RWPE2 (cell line): Measurements from ENCODE around the gene LDLRAD4.

Source experiments
- ATAC-seq: fragments of 200-7000 bp; cut with Tn5 transposase; 3 replicates; pipeline ENCODE4 v1.9.1; 2021; ENCODE audit warnings: low read depth
- DNase-seq: peaks from one replicate; pipeline ENCODE4 v3.0.0-alpha.2; 2020; ENCODE audit warnings: low spot score
- H3K27ac ChIP-seq: fragments of 450-650 bp; 2 replicates; pipeline ENCODE4 v1.5.1; 2017; ENCODE audit warnings: mild to moderate bottlenecking; ENCODE audit not compliant: poor library complexity, severe bottlenecking
- H3K27me3 ChIP-seq: fragments of 250-450 bp; sonication (Bioruptor Pico); 2 replicates; pipeline ENCODE4 v1.5.1; 2021; ENCODE audit warnings: mild to moderate bottlenecking, moderate library complexity; ENCODE audit not compliant: insufficient read depth, poor library complexity, severe bottlenecking
- H3K36me3 ChIP-seq: fragments of 250-450 bp; sonication (Bioruptor Pico); 2 replicates; pipeline ENCODE4 v1.5.1; 2020; ENCODE audit warnings: low read depth, mild to moderate bottlenecking, moderate library complexity
- H3K4me1 ChIP-seq: fragments of 250-450 bp; sonication (Bioruptor Pico); 2 replicates; pipeline ENCODE4 v1.5.1; 2021; ENCODE audit warnings: mild to moderate bottlenecking, moderate library complexity; ENCODE audit not compliant: insufficient read depth, poor library complexity, severe bottlenecking
- H3K4me3 ChIP-seq: fragments of 250-450 bp; sonication (Bioruptor Pico); 2 replicates; pipeline ENCODE4 v1.5.1; 2021; ENCODE audit warnings: mild to moderate bottlenecking, moderate library complexity; ENCODE audit not compliant: severe bottlenecking
- H3K9me3 ChIP-seq: fragments of 250-450 bp; sonication (Bioruptor Pico); 2 replicates; pipeline ENCODE4 v1.5.1; 2021; ENCODE audit warnings: mild to moderate bottlenecking, moderate library complexity; ENCODE audit not compliant: severe bottlenecking
- TF ChIP-seq, protein P1 (sequence below): fragments of 450-650 bp; IDR thresholded peaks from one replicate; pipeline ENCODE4 v1.5.1; 2017; ENCODE audit warnings: mild to moderate bottlenecking, moderate library complexity; ENCODE audit not compliant: poor library complexity, severe bottlenecking

The LDLRAD4 gene

DNA sequence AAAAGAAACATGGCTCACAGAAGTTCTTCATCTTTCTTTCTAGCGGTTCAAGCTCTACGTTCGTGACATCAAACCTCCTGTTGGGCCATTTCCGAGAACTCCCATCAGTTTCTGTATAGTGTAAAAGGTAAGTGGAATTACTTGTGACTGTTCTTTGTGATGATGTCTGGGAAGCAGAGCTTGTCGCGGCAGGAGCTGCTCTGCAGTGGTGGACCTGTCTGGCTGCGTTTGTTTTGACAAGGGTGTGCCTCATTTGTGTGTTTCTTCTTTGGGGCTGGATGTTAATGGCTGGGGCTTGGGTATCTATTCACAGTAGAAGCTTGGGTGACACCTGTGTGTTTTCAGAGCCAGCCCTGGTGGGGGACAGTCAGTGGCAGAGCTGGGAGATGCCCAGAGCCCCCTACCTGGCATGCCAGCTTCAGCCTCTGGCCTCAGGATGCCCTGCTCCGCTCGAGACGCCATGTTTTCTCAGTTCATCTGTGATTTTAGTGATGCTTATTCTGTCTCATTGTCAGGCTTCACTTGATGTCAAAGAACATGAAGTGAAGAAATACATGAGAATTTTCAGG lies 59.6 kb downstream of the LDLRAD4 start:
- DNase-seq (no peak), ATAC-seq (no peak)
- TF ChIP-seq, protein P1, sequence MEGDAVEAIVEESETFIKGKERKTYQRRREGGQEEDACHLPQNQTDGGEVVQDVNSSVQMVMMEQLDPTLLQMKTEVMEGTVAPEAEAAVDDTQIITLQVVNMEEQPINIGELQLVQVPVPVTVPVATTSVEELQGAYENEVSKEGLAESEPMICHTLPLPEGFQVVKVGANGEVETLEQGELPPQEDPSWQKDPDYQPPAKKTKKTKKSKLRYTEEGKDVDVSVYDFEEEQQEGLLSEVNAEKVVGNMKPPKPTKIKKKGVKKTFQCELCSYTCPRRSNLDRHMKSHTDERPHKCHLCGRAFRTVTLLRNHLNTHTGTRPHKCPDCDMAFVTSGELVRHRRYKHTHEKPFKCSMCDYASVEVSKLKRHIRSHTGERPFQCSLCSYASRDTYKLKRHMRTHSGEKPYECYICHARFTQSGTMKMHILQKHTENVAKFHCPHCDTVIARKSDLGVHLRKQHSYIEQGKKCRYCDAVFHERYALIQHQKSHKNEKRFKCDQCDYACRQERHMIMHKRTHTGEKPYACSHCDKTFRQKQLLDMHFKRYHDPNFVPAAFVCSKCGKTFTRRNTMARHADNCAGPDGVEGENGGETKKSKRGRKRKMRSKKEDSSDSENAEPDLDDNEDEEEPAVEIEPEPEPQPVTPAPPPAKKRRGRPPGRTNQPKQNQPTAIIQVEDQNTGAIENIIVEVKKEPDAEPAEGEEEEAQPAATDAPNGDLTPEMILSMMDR, result no peak
- Histone ChIP-seq H3K27me3 (no peaks in the 10 kb centered on the region), H3K4me3 (no peak overlapping the region), H3K4me1 (no peaks in the 10 kb centered on the region), H3K36me3 (no peaks in the 10 kb centered on the region), H3K9me3 (no peaks in the 10 kb centered on the region), H3K27ac (no peak overlapping the region)

DNA sequence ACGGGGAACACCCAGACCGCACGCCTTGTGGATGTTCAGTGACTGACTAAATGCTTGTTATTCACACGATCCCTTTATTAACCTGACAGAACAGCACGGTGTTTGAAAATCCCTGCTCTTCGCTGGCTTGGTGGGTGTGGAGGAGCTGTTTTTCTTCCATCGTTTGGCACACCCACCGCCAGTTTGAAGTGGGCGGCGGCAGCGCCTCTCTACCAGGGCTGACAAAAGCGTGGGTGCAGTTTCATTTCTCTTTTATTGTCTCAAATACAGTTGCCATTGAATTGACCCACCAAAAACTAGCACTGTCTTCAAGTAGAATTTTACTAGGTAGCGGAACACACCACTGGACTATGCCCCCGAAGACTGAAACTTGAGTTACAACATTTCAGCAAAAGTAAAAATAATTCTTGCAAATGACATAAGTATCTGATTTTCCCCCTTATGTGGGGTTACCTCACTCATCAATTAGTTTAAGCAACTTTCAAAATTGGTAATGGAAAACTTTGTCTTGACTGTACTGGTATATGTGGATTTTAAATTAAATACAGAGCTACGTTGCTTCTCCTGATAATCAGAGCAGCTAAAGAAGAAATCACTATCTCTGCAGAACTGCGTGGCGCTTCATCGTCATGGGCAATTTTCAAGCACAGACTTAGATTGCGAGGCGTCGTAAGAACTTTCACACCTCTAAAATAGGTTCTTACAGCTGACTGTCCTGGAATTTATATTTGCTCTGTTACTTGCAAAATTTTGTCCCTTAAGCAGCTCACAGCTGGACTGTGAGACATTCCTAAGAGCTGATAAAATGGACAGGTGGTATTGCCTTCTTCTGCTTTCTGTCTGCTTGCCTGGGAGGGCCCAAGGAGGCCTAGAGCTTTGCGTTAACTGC lies 60.9 kb downstream of the LDLRAD4 start:
- no peaks in the 10 kb centered on the region for H3K27me3 ChIP-seq
- TF ChIP-seq, protein P1, result no peak
- ATAC-seq (no peak), DNase-seq (no peak)
- H3K4me3 ChIP-seq, result no peak overlapping the region
- H3K27ac ChIP-seq, result no peak overlapping the region
- no peaks in the 10 kb centered on the region for H3K9me3 ChIP-seq
- no peaks in the 10 kb centered on the region for H3K4me1 ChIP-seq
- H3K36me3 ChIP-seq, result no peaks in the 10 kb centered on the region

DNA sequence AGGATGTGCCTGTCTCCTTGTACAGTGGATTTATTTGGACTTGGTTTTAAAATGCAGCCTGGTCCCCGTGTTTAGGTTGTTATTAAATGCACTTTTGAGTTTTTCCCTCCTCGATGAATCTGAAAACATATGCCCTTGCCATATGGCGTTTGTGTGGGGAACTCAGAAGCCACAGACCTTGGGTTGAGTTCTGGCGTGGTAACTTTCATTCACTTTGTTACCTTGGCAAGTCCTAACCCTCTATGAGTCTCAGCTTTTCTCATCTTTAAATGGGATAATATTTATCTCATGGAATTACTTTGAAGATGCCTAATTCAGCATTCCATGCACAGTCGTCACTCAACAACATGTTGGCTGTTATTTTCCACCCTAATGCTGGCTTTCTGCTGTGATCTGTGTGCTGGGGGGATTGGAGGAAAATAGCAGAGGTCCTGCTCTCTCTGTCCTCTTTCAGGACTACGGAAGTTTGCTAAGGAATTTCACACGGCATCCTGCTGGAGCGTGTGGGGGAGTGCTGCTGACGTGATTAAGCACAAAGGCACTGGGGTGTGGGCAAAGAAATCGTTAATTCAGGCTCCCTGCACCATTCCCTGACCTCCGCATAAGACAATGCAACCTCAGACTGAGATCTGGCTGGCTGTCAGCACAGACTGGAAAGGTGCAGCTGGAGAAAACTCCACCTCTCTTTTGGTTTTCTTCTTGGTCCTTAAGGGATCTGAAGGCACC lies 61.7 kb downstream of the LDLRAD4 start:
- Histone ChIP-seq H3K27me3 (no peaks in the 10 kb centered on the region), H3K4me3 (no peak overlapping the region), H3K36me3 (no peaks in the 10 kb centered on the region), H3K27ac (no peak overlapping the region), H3K4me1 (no peaks in the 10 kb centered on the region), H3K9me3 (no peaks in the 10 kb centered on the region)
- TF ChIP-seq, protein P1, result no peak
- no peak for DNase-seq
- ATAC-seq, result no peak

DNA sequence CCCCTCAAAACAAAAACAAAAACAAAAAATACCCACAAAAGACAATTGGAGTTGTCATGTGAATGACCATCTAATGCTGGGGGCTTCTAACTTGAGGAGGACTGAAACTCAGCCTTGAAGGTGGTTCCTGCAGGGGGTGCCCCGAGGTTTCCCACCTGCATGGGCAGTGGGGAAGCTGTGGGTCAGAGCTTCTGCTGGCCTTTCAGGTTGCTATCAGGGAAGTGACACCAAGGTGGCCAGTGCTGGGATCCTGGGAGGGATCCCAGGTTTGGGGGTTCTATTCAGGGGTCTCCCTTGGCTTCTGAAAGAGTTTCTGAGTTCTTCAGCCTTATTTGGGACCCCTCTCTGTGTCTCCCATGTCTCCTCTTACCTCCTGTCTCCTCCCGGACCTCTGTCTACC lies 62.8 kb downstream of the LDLRAD4 start:
- Histone ChIP-seq H3K4me3 (no peak overlapping the region), H3K27ac (no peak overlapping the region), H3K27me3 (no peaks in the 10 kb centered on the region), H3K36me3 (no peaks in the 10 kb centered on the region), H3K9me3 (no peaks in the 10 kb centered on the region), H3K4me1 (no peaks in the 10 kb centered on the region)
- no peak for DNase-seq
- ATAC-seq, result no peak
- TF ChIP-seq, protein P1, result no peak
